GM19035 (cell line): ENCODE measurements around the gene FAM114A1.
"Not testable (repeated sequence)": the region's sequence is repeated elsewhere in the genome, so short reads cannot be mapped to it uniquely, and the experiment has no call there.

Source experiments
- ATAC-seq: cut with Tn5 transposase; IDR thresholded peaks from one replicate; pipeline ENCODE4 v1.9.1; 2021; ENCODE audit not compliant: unreplicated experiment

The FAM114A1 gene

GRCh38 chr4:38898245-38898644 is 30.6 kb downstream of the FAM114A1 start:
- ATAC-seq, result no peak

DNA sequence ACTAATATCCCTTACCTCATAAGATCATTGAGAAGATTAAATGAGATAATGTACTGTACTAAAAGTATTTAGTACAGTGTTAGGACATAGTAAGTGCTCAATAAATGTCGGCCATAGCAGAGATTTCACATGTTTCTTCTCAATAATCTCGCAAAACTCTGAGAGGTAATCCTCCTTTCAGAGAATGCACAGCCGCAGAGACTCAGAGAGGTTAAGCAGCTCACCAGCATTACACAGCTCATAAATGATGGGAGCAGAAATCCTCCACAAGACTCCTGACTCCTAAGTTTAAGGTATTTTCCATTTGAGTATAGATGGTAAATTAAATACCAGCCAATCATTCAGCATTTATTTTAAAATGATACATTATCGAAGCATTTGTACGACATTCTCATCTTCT is 34.6 kb downstream of the FAM114A1 start:
- no peak for ATAC-seq

- ATAC-seq, result no peak
Observed at GRCh38 chr4:38902695-38903094, 35.1 kb downstream of the FAM114A1 start.

DNA sequence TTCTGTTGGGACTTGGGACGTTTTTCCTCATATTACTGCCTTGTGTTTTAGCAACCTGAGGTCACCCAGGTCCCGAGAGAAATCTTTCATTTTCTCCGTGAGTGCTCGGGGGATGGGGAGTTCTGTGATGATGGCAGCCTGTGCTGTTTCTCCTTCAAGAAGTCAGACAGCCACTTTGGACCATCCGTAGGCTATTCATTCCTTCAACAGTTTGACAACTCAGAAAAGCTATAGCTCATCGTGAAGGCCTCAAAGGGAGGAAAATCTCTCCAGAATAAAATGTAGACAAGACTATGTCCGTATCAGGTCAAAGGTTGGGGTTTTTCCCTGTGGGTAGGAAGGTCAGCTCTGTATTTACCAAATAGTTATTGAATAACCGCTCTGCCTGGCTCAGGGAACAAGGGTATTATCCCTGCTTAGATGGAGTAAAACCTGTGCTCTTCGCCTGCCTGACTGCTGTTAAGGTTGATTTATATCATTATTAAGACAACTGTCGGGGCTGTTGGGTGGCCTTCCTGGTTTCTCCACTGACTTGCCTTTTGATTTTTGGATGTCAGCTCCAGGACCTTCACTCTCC is 36.6 kb downstream of the FAM114A1 start:
- ATAC-seq, result no peak

DNA sequence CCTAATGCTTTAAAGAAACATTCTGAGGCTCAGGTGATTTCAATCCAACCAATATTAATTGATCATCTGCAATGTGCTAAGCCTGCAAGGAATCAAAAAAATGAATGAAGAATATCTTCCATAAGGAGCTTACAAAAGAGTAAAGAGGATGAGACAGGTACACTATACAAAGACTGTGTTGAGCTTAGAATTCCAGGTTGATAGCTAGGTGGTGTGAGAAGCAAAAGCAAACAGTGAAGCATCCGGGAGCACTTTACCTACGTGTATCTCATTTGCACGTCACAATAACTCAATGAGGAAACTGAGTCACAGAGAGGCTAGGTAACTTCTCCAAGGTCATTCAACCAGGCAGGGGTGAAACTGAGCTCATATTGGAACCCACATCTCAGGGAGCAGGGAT is 37.1 kb downstream of the FAM114A1 start:
- no peak for ATAC-seq

DNA sequence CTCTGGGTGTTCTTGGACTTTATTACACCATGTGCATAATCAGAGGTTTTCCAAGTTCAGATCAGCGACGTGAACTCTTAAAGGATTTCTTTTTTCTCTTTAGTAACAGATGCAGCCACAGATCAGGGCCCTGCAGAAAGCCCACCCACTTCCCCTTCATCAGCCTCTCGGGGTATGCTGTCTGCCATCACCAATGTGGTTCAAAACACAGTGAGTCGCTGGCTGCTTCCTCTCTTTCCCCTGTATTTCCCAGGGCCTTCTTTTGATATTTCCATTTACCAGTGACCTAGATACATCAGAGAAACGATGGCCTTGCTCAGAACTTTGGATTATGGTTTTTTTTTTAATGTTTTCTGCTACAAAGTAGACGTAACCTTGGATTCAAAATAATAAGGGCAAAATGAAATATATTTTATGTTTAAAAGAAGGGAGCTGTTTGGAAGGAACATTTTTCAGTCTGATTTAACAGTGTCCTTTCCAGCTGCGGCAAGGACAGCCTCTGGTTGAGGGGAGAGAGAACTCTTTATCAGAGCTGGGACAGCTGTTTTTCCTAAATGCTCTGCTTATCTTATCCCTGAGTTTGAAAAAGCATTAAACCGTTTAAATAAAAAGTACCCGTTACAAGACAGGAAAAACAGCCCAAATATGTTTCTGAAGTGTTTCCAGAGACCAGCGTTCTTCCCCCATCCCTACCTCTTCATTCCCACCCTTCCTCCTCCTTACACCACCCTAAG is 38.2 kb downstream of the FAM114A1 start:
- no peak for ATAC-seq

- no peak for ATAC-seq
Observed at GRCh38 chr4:38907696-38908270, 40.2 kb downstream of the FAM114A1 start.

DNA sequence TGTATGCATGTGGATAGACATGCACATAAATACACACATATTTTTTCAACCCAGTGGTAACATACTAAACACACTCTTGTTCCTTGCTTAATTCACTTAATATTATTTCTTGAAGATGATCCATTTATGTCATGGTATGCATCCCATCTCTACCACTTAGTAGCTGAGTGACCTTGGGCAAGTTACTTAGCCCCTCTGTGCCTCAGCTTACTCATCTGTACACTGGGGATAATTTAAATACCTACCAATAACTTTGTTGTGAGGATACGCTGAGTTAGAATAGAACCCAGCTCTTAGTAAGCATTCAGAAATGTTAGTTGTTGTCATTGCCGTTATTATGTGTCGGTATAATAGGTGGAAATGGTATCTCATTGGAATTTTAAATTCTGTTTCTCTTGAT is 41.4 kb downstream of the FAM114A1 start:
- ATAC-seq, result no peak

DNA sequence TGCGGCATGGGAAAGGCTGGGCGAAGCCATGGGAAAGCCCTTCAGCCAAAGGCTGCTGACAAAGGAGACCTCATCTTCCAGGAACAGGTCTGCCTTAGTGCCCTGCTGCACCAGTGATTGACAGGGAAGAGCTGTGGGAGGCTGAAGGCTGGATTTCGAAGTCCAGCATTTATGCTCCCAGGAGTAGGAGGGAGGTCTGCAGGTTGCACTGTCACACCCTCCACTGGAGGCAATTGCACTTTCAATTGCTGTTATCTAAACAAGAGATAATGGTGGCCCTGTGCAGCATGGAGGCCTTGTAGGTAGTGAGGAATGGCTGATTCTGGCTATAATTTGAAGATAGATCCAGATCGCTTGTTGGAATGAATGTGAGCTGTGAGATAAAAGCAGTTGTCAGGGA is 43.7 kb downstream of the FAM114A1 start:
- no peak for ATAC-seq

- no peak for ATAC-seq
Observed at GRCh38 chr4:38914854-38915253, 47.2 kb downstream of the FAM114A1 start.

GRCh38 chr4:38916267-38916666 is 48.7 kb downstream of the FAM114A1 start:
- not testable (repeated sequence) for ATAC-seq

GRCh38 chr4:38917481-38918025 is 49.9 kb downstream of the FAM114A1 start:
- ATAC-seq, result no peak

DNA sequence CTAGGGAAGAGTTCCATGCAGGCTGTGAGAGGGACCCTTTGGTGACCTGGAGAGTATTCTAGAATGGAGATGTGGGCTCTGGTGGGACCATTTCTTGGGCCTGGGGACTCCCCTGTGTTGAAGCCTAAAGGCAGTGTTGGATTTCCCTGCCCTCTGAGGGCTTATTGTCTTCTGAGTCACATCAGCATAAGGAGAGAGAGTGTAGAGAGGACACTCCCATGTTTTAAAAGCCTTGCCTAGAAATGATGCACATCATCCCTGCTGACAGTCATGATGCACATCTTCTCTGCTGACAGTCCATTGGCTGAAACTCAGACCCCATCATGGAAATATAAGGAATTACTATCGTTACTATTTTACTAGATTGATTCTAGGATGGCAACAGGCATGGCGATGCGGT is 51.9 kb downstream of the FAM114A1 start:
- ATAC-seq, result no peak

- no peak for ATAC-seq
Observed at GRCh38 chr4:38920186-38920585, 52.6 kb downstream of the FAM114A1 start.

GRCh38 chr4:38920677-38921076 is 53.1 kb downstream of the FAM114A1 start:
- no peak for ATAC-seq

DNA sequence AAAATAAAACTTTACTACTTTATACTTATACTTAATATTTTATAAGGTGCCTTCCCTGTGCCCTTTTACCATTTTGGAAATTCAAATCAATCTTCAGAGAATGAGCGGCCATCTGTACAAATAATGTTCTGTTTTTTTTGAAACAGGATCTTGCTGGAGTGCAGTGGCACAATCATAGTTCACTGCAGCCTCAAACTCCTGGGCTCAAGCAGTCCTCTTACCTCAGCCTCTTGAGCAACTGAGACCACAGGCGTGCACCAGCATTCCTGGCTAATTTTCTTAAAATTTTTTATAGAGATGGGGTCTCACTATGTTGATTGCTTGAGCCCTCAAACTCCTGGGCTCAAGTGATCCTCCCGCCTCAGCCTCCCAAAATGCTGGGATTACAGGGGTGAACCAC is 53.5 kb downstream of the FAM114A1 start:
- ATAC-seq, result no peak

DNA sequence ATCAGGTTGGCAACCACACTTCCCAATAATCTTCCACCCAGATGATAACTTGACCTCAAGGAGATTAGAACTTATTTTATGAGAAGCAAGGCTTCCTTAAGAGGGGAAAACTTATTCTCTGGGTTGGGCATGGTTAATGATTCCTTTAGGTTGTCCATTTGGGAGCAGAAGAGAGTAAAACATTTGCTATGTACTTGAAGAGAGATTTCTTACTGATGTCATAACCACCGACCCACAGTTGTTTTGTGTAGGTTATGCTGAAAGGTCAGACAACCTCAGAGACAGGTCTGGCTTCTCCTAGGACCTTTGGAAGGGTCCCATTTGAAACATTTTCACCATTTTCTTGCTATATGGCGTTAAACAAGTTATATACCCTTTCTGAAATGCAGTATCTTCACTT is 56.1 kb downstream of the FAM114A1 start:
- ATAC-seq, result no peak

GRCh38 chr4:38924353-38924752 is 56.7 kb downstream of the FAM114A1 start:
- no peak for ATAC-seq

GRCh38 chr4:38925492-38926413 is 58.1 kb downstream of the FAM114A1 start:
- ATAC-seq, result no peak

GRCh38 chr4:38926896-38927295 is 59.3 kb downstream of the FAM114A1 start:
- no peak for ATAC-seq

DNA sequence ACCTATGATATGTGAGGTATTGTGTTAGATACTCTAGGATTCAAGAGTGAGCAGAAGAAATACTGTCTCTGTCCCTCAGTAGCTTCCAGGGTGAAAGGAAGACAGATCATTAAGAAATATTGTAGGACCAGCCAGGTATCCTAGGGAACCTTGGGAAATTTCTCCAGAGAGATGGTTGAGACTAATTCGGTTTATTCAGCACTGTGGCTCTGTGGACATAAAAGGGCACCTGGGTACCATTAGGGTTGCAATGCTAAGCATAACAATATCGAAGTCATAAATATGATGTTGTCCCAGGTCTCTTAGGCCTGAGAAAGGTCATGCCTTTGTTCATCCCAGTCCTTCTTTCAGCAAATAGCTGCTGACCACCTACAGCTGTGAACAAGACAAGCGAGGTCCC is 61.0 kb downstream of the FAM114A1 start:
- ATAC-seq, result no peak
